Measurements from ENCODE around the gene CCDC27. TPM values are rescaled to one million over a fixed set of nuclear protein-coding genes. Genes with fewer than 3 reads are reported as not detected.

CCDC27 gene
- total RNA-seq, 1 experiment from 2014 or later = not detected

- intact Hi-C loops (cut with micrococcal nuclease; ENCODE audit: unreplicated experiment) = no loop called here
- BruUV-seq (replicated peaks) = no TSS peak
- no peak for DNase-seq
- ChIA-PET POLR2A (ENCODE audit: unreplicated experiment) (no interaction called here), CTCF (no interaction called here)
- TF ChIP-seq, protein P1, sequence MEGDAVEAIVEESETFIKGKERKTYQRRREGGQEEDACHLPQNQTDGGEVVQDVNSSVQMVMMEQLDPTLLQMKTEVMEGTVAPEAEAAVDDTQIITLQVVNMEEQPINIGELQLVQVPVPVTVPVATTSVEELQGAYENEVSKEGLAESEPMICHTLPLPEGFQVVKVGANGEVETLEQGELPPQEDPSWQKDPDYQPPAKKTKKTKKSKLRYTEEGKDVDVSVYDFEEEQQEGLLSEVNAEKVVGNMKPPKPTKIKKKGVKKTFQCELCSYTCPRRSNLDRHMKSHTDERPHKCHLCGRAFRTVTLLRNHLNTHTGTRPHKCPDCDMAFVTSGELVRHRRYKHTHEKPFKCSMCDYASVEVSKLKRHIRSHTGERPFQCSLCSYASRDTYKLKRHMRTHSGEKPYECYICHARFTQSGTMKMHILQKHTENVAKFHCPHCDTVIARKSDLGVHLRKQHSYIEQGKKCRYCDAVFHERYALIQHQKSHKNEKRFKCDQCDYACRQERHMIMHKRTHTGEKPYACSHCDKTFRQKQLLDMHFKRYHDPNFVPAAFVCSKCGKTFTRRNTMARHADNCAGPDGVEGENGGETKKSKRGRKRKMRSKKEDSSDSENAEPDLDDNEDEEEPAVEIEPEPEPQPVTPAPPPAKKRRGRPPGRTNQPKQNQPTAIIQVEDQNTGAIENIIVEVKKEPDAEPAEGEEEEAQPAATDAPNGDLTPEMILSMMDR (conservative IDR thresholded peaks at IDR 0.05) = no peak
- no peak for TF ChIP-seq EZH2 (IDR thresholded peaks at IDR 0.05; ENCODE audit: low read depth)
- Histone ChIP-seq H3K79me2 (ENCODE audit: low read depth) (peaks cover 25% of the 10 kb centered on the region), H3K4me1 (replicated peaks; ENCODE audit: insufficient read depth) (no peaks in the 10 kb centered on the region), H3K27ac (no peak overlapping the region), H3K9me2 (ENCODE audit: insufficient read depth) (no peaks in the 10 kb centered on the region), H3K4me2 (no peak overlapping the region), H4K20me1 (ENCODE audit: insufficient read depth) (peaks cover 49% of the 10 kb centered on the region), H3K36me3 (ENCODE audit: low read depth) (peaks cover 10% of the 10 kb centered on the region), H3K27me3 (ENCODE audit: insufficient read depth, low read depth) (no peaks in the 10 kb centered on the region), H3K9me3 (ENCODE audit: insufficient read depth, low read depth) (no peaks in the 10 kb centered on the region), H3K4me3 (no peak overlapping the region), H2AFZ (no peak overlapping the region), H3F3A (ENCODE audit: insufficient read depth, low read depth) (no peaks in the 10 kb centered on the region; the same call in 1 of the 2 replicates)
Observed at GRCh38 chr1:3788756-3789420, 36.6 kb downstream of the CCDC27 start.

DNA sequence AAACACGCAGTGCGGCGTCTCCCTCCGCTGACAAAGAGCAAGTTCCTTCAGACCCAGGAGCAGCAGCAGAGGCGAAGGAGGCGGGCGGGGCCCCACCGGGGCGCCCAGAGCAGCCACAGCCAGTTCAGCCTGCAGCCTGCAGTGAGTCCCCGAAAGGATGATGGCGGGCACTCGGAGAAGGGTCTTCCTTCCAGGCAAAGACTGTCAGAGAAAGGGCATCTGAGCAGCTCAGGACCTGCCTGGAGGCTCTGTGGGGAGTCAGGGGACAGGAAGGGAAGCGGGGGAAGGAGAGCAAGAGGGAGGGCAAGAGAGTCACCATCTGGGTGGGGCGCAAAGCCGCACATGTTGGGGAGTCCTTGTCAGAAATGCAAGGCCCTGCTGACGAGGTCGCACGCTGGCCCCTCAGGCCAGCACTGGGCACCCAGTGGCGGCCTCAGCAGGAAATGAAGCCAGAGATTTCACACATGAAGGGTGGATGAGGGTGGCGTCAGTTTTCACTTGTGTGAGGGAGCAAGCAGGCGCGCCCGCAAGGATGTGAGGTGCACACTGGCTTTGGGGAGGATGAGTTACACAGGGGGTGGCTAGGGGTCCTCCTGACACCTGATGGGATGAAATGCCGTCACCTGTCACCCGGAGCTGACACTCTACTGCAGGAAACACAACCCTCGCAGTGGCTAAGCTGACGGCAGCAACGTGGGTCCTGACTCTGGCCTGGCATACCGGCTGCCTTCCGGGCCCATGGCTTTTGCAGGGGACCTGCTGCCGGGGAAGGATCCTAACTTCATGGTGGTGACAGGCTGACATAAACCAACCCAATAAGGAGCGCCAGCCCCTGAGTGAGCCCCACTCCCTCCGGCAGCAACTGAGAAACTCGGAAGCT lies 37.4 kb downstream of the CCDC27 start:
- intact Hi-C loops (cut with micrococcal nuclease; ENCODE audit: unreplicated experiment) = loop anchor here (10.0 kb wide), 1 partner anchor 115 kb away; the partner anchor contains the start of gene C1orf174
- peaks cover 10% of the 10 kb centered on the region for H3K36me3 ChIP-seq (ENCODE audit: low read depth)
- peaks cover 51% of the 10 kb centered on the region for H4K20me1 ChIP-seq (ENCODE audit: insufficient read depth)
- no peaks in the 10 kb centered on the region for H3K27me3 ChIP-seq (ENCODE audit: insufficient read depth, low read depth)
- no peak overlapping the region for H3K4me3 ChIP-seq
- no peaks in the 10 kb centered on the region for H3K9me3 ChIP-seq (ENCODE audit: insufficient read depth, low read depth)
- H3K4me1 ChIP-seq (replicated peaks; ENCODE audit: insufficient read depth) = peaks cover 6% of the 10 kb centered on the region
- ChIA-PET POLR2A (ENCODE audit: unreplicated experiment) (no interaction called here), CTCF (no interaction called here)
- H2AFZ ChIP-seq = no peak overlapping the region
- H3K79me2 ChIP-seq (ENCODE audit: low read depth) = peaks cover 33% of the 10 kb centered on the region
- no peak overlapping the region for H3K4me2 ChIP-seq
- DNase-seq = no peak
- BruUV-seq (replicated peaks) = no TSS peak
- H3K9me2 ChIP-seq (ENCODE audit: insufficient read depth) = no peaks in the 10 kb centered on the region
- H3K27ac ChIP-seq = no peak overlapping the region
- no peaks in the 10 kb centered on the region; the same call in 1 of the 2 replicates for H3F3A ChIP-seq (ENCODE audit: insufficient read depth, low read depth)
- no peak for TF ChIP-seq EZH2 (IDR thresholded peaks at IDR 0.05; ENCODE audit: low read depth)
- TF ChIP-seq, protein P1 (conservative IDR thresholded peaks at IDR 0.05) = no peak

- Histone ChIP-seq H3K27me3 (ENCODE audit: insufficient read depth, low read depth) (no peaks in the 10 kb centered on the region), H3K9me2 (ENCODE audit: insufficient read depth) (no peaks in the 10 kb centered on the region), H3K4me3 (no peak overlapping the region), H3K4me1 (replicated peaks; ENCODE audit: insufficient read depth) (peaks cover 12% of the 10 kb centered on the region), H3F3A (ENCODE audit: insufficient read depth, low read depth) (no peaks in the 10 kb centered on the region; the same call in 1 of the 2 replicates), H3K36me3 (ENCODE audit: low read depth) (peaks cover 6% of the 10 kb centered on the region), H4K20me1 (ENCODE audit: insufficient read depth) (peaks cover 52% of the 10 kb centered on the region), H3K79me2 (ENCODE audit: low read depth) (peaks cover 41% of the 10 kb centered on the region), H3K4me2 (no peak overlapping the region), H3K27ac (no peak overlapping the region), H2AFZ (no peak overlapping the region), H3K9me3 (ENCODE audit: insufficient read depth, low read depth) (no peaks in the 10 kb centered on the region)
- CTCF ChIA-PET = no interaction called here
- POLR2A ChIA-PET (ENCODE audit: unreplicated experiment) = no interaction called here
- TF ChIP-seq, protein P1 (conservative IDR thresholded peaks at IDR 0.05) = no peak
- no peak for TF ChIP-seq EZH2 (IDR thresholded peaks at IDR 0.05; ENCODE audit: low read depth)
- DNase-seq = no peak
- intact Hi-C loops (cut with micrococcal nuclease; ENCODE audit: unreplicated experiment) = loop anchor here (10.0 kb wide), 1 partner anchor 114 kb away; the partner anchor contains the start of gene C1orf174
- BruUV-seq (replicated peaks) = no TSS peak
Observed at GRCh38 chr1:3790500-3790923, 38.3 kb downstream of the CCDC27 start.

Data from PC-9 (cell line).